HT-29 (cell line): ENCODE measurements around the gene CPZ. TPM values are rescaled to one million over a fixed set of nuclear protein-coding genes. Genes with fewer than 3 reads are reported as not detected.
"Not testable (repeated sequence)": the region's sequence is repeated elsewhere in the genome, so short reads cannot be mapped to it uniquely, and the experiment has no call there.

Source experiments
- DNase-seq: peaks from one replicate; pipeline ENCODE4 v3.0.0-alpha.2; 2015; ENCODE audit warnings: low spot score
- total RNA-seq: library from RNA; depleted of rRNA; stranded (reverse); fragments of >200 nt; shearing (Covaris generic); gene quantifications from 2 replicates; pipeline ENCODE4 v1.2.3, GENCODE V29; 2014

The CPZ gene
- total RNA-seq, 1 experiment from 2014 or later: not detected

DNA sequence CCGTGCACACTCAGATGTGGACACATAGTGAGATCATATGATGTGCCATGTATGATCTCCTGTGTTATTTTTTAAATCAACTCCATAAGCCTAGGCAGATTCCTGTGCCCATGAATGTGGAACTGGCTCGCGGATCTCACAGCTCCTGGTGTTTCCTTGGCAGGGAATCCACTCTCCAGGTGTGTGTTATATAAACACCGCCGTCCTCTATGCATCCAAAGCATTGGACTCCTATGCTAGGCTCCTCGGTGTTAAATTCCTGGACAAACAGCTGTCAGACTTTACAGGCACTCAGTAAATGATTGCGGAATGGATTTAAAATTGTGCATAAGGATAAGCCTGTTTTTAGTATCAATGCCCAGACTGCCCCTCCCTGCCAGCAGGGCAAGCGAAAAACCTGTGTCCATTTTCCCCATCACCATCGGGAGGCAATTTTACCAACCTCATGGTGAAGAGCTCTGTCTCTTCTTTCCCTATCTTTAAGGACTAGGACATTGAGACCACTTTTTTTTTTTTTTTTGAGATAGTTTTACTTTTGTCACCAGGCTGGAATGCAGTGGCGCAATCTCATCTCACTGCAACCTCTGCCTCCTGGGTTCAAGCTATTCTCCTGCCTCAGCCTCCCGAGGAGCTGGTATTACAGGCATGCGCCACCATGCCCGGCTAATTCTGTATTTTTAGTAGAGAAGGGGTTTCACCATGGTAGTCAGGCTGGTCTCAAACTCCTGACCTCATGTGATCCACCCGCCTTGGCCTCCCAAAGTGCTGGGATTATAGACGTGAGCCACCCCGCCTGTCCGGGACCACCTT, 36.0 kb upstream of the CPZ start:
- DNase-seq: no peak

DNA sequence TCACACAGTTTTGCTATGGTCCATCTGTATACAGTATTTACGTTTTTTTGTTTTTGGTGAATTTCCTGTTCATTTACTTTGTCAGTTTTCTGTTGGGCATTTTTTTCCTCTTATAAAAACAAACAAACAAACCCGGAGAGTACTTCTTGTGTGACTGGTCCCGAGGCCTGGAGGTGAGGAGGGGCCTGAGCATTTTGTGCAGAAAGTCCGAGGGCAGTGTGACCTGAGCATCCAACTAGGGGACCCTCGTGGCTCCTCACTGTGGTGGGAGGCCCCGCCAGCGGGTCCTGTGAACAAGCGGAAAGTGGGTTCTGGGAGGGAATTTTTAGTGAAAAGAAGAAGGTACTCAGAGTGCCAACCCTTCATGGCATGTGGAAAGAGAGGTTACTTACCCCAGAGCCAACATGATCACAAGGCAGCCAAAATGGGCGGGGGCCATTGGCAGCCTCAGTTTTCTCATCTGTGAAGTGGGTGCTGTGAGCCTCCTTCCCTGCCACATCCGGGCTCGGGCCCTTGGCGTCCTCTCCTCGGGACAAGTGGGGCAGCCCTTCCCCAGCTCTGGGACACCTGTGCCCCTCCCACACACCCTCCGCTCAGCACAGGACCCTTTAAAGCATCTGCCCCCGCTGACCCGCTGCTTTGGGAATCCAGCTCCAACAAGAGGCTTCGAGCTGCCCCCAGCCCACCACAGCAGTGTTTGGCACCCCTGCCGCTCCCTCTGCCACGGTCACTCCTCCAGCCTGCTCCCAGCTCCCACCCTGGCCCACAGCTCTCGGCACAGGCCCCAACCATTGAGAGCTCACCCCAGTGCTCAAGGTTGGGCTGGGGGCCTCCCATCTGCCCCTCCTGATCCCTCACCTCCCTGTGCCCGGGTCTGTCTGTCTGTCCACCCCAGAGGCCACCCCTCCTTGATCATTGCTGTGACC, 35.2 kb upstream of the CPZ start:
- no peak for DNase-seq

GRCh38 chr4:8558080-8558960, 34.2 kb upstream of the CPZ start:
- DNase-seq: no peak

GRCh38 chr4:8559011-8559410, 33.6 kb upstream of the CPZ start:
- DNase-seq: no peak

DNA sequence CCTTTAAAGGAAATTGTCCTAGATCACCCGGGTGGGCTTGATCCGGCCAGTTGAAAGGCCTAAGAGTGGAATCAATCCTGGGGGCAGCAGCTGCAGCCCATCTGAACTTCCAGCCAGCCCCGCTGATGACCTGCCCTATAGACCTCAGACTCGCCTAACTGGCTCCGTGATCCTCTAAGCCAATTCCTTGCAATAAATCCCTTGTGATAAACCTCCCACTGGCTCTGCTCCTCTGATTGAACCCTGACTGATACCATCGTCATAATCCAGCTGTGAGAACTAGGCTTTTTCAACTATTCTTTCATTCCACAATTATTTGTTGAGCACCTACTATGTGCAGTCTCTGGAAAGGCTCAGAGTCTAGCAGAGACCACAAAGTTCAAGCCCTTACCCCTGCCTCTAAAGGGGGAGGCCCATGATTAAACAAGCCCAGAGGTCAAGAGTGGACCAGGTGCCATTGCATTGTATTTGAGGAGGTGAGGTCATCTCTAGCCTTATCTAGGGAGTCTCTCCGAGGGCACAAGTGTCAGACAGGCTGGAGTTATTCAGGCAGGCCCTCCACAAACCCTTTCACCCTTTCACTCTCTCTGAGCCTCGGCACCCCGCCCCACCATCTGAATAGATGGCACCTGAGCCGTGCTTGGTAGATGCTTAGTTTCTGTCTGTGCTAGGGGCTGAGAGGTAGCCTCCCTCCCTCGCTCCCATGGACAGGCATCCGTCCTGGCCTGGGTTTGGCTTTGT, 32.9 kb upstream of the CPZ start:
- DNase-seq: no peak

DNA sequence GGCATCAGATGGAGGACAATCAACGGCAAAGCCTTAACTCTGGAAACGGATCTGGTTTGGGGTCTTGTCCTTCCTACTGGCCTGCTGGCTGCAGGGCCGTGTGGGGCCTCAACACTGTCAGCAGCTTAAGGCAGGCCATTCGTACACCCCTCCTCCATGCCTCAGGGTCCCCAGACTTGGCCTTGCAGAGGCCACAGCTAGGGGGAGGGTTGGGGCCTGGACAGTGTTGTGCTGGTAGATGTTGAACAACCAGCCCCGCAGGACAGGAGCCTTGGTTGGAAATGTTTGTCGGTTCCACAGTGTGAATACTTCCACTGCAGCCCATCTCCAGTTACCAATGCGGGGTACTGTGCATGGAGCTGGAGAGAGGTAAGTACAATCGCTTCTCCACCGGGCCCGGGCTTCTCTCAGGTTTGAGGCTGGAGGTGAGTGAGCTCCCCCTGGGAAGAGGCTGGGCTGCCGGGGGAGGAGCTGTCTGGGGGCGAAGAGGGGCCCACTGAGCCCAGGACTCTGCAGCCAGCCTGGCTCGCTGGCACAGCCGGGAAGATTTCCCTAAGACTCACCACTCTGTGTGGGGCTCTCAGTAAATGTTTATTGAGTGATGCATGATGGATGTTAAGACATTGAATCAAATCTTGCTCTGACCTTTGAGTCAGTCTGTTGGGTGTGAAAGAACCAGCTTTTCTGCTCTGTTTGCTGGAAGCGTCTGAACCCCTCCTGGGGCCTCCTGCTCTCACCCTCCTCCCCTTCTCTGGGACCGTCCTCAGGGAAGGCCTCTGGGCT, 32.1 kb upstream of the CPZ start:
- DNase-seq: no peak

- no peak for DNase-seq
Observed at GRCh38 chr4:8564595-8564994, 28.0 kb upstream of the CPZ start.

DNA sequence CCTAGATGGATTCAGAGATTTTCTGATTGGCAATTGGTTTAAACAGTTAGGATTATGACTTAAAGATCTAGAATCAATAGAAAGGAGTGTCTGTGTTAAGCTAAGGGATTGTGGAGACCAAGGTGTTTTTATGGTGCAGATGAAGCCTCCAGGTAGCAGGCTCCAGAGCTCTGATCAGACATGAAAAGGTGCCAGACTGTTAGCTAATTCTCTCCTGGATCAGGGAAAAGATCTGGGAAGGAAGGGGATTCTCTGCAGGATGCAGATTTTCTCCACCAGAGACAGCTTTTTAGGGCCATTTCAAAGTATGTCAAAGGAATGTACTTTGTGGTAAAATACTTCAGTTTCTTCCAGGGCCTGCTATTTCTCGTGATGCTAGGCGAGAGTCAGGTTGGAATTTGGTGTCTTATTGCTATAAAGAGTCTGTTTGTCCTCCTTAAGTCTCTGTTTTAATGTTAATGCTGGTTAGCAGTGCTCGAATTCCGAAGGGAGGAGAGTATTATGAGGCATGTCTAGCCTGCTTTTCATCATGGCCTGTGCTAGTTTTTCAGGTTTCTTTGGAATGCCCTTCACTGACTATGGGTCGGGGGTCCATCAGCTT, 24.4 kb upstream of the CPZ start:
- DNase-seq: no peak

GRCh38 chr4:8570201-8570600, 22.4 kb upstream of the CPZ start:
- DNase-seq: no peak

GRCh38 chr4:8571702-8572685, 20.6 kb upstream of the CPZ start:
- DNase-seq: no peak

- DNase-seq: no peak
Observed at GRCh38 chr4:8573266-8573665, 19.3 kb upstream of the CPZ start.

DNA sequence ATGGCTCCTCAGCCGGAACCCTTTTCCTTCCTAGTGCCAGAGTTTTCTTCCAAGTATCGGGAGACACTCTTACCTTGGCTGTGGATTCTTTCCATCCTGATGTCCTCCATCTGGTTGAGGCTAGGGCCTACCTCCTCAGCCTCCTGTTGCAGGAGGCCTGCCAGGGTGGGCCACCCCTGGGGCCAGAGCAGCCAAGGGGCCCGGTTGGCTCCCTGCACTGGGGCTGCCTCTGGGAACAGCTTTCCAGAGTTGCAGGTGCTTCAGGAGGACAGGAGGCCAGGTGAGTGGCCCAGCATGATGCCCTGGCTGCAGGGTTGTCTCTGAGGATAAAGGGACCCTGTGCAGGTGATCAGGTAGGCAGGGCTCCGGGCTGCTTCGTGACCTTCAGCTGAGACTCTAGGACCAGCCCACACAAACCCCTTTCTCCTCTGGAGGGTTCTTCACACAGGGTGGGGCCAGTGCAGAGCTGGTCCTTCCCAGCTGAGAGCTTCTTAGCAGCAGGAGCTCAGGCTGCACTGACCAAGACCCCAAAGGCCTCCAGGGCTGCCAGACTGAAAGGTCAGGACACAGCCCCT, 17.7 kb upstream of the CPZ start:
- DNase-seq: no peak

- no peak for DNase-seq
Observed at GRCh38 chr4:8575457-8575856, 17.1 kb upstream of the CPZ start.

DNA sequence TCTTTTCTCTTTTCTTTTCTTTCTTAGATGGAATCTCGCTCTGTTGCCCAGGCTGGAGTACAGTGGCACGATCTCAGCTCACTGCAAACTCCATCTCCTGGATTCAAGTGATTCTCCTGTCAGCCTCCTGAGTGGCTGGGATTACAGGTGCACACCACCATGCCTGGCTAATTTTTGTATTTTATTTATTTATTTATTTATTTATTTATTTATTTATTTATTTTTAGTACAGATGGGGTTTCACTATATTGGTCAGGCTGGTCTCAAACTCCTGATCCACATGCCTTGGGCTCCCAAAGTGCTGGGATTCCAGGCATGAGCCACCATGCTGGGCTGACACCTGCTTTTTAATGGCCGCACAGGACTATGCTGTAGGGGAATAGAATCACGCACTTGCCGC, 16.0 kb upstream of the CPZ start:
- not testable (repeated sequence) for DNase-seq

GRCh38 chr4:8577046-8577445, 15.5 kb upstream of the CPZ start:
- no peak for DNase-seq

DNA sequence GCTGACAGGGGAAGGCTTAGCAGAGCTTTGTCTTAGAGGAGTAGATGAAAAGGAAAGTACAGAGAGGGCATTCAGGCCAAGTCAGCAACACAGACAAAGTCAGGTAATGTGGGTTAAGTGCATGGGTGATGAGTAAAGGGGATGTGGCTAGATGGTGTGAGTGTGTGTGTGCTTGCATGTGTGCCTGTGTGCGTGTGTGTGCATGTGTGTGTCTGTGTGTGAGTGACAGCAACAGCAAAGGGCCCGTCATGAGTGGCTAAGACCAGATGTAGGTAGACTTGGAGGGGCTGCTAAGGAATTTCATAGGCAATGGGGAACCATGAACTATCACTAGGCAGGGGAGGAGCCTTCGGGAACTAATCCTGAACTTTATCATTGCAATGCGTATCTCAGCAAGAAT, 14.6 kb upstream of the CPZ start:
- no peak for DNase-seq

- no peak for DNase-seq
Observed at GRCh38 chr4:8578717-8579116, 13.8 kb upstream of the CPZ start.
